Astrocyte (in vitro differentiated cells and primary cell): ENCODE results near the gene BMF. TPM values are rescaled to one million over a fixed set of nuclear protein-coding genes. Genes with fewer than 3 reads are reported as not detected.

ENCODE experiments used
- DNase-seq: peaks from one replicate; pipeline ENCODE4 v3.0.0-alpha.2; 2010; ENCODE audit warnings: low read depth
- FAIRE-seq: peaks from 2 replicates; lab custom pipeline; 2011; peaks lifted over from hg19 to GRCh38; lab: Jason Lieb, UNC
- H2AFZ ChIP-seq: 2 replicates; pipeline ENCODE4 v1.6.0; 2012; ENCODE audit warnings: low read depth, low read length, inconsistent platforms
- H3K27ac ChIP-seq: 2 replicates; pipeline ENCODE4 v1.5.1; 2011; ENCODE audit warnings: low read depth, low read length, inconsistent platforms
- H3K27me3 ChIP-seq: 2 replicates; pipeline ENCODE4 v1.6.0; 2011; ENCODE audit warnings: low read length, inconsistent platforms; ENCODE audit not compliant: insufficient read depth
- H3K36me3 ChIP-seq: 2 replicates; pipeline ENCODE4 v1.5.1; 2011; ENCODE audit warnings: low read length, inconsistent platforms; ENCODE audit not compliant: insufficient read depth
- H3K4me1 ChIP-seq: 2 replicates; pipeline ENCODE4 v1.5.1; 2011; ENCODE audit warnings: low read length, inconsistent platforms; ENCODE audit not compliant: insufficient read depth
- H3K4me2 ChIP-seq: 2 replicates; pipeline ENCODE4 v1.6.0; 2012; ENCODE audit warnings: low read length, inconsistent platforms
- H3K4me3 ChIP-seq: 2 replicates; pipeline ENCODE4 v1.5.1; 2011; ENCODE audit warnings: low read depth, mild to moderate bottlenecking, low read length, inconsistent platforms; ENCODE audit not compliant: insufficient read depth
- H3K79me2 ChIP-seq: 2 replicates; pipeline ENCODE4 v1.6.0; 2012; ENCODE audit warnings: mild to moderate bottlenecking, low read length, inconsistent platforms; ENCODE audit not compliant: insufficient read depth
- H3K9ac ChIP-seq: 2 replicates; pipeline ENCODE4 v1.6.0; 2012; ENCODE audit warnings: mild to moderate bottlenecking, low read length, inconsistent platforms
- H3K9me3 ChIP-seq: 2 replicates; pipeline ENCODE4 v1.5.1; 2012; ENCODE audit warnings: low read depth, mild to moderate bottlenecking, low read length, inconsistent platforms; ENCODE audit not compliant: insufficient read depth
- H4K20me1 ChIP-seq: 2 replicates; pipeline ENCODE4 v1.6.0; 2012; ENCODE audit warnings: low read length, inconsistent platforms; ENCODE audit not compliant: insufficient read depth
- H3K27ac Mint-ChIP-seq: one replicate; pipeline ENCODE4 v1.8.0; 2021; ENCODE audit warnings: mild to moderate bottlenecking, mixed read lengths; ENCODE audit not compliant: unreplicated experiment
- H3K27me3 Mint-ChIP-seq: one replicate; pipeline ENCODE4 v1.8.0; 2021; ENCODE audit warnings: low read depth, mixed read lengths; ENCODE audit not compliant: unreplicated experiment
- H3K36me3 Mint-ChIP-seq: one replicate; pipeline ENCODE4 v1.8.0; 2021; ENCODE audit warnings: low read depth, mixed read lengths; ENCODE audit not compliant: unreplicated experiment
- H3K4me1 Mint-ChIP-seq: one replicate; pipeline ENCODE4 v1.8.0; 2021; ENCODE audit warnings: low read depth, mixed read lengths; ENCODE audit not compliant: unreplicated experiment
- H3K4me3 Mint-ChIP-seq: one replicate; pipeline ENCODE4 v1.8.0; 2021; ENCODE audit warnings: mild to moderate bottlenecking, moderate library complexity, mixed read lengths; ENCODE audit not compliant: unreplicated experiment
- H3K9me3 Mint-ChIP-seq: one replicate; pipeline ENCODE4 v1.8.0; 2021; ENCODE audit warnings: mild to moderate bottlenecking, mixed read lengths; ENCODE audit not compliant: unreplicated experiment
- EZH2 ChIP-seq: IDR thresholded peaks from 2 replicates; pipeline ENCODE4 v1.6.1; 2012; ENCODE audit warnings: mild to moderate bottlenecking, low read length, inconsistent platforms; ENCODE audit not compliant: insufficient read depth
- total RNA-seq: library from RNA; stranded (reverse); gene quantifications from 2 replicates; pipeline ENCODE4 v1.2.1, GENCODE V29; 2021
- TF ChIP-seq, protein P1 (sequence below): IDR thresholded peaks from 2 replicates; pipeline ENCODE4 v1.5.1; 2011; ENCODE audit warnings: low read depth, mild to moderate bottlenecking, inconsistent platforms, low read length, moderate library complexity; ENCODE audit not compliant: insufficient read depth

Gene BMF
- total RNA-seq, 1 donor from 2014 or later: 31.8 TPM

- no peaks in the 10 kb centered on the region for H3K27me3 ChIP-seq
- H3K9ac ChIP-seq: no peak overlapping the region
- Mint-ChIP-seq H3K27ac (no peak overlapping the region), H3K4me1 (peaks cover 44% of the 10 kb centered on the region), H3K36me3 (no peaks in the 10 kb centered on the region), H3K4me3 (no peak overlapping the region), H3K27me3 (no peaks in the 10 kb centered on the region), H3K9me3 (no peaks in the 10 kb centered on the region)
- no peaks in the 10 kb centered on the region for H3K36me3 ChIP-seq
- no peak overlapping the region for H3K4me3 ChIP-seq
- H3K27ac ChIP-seq: no peak overlapping the region
- H3K79me2 ChIP-seq: no peaks in the 10 kb centered on the region
- no peak for DNase-seq
- H3K4me2 ChIP-seq: no peak overlapping the region
- H4K20me1 ChIP-seq: no peaks in the 10 kb centered on the region
- no peak overlapping the region for H2AFZ ChIP-seq
- FAIRE-seq: no peak
- peaks cover 26% of the 10 kb centered on the region for H3K4me1 ChIP-seq
- TF ChIP-seq, protein P1, sequence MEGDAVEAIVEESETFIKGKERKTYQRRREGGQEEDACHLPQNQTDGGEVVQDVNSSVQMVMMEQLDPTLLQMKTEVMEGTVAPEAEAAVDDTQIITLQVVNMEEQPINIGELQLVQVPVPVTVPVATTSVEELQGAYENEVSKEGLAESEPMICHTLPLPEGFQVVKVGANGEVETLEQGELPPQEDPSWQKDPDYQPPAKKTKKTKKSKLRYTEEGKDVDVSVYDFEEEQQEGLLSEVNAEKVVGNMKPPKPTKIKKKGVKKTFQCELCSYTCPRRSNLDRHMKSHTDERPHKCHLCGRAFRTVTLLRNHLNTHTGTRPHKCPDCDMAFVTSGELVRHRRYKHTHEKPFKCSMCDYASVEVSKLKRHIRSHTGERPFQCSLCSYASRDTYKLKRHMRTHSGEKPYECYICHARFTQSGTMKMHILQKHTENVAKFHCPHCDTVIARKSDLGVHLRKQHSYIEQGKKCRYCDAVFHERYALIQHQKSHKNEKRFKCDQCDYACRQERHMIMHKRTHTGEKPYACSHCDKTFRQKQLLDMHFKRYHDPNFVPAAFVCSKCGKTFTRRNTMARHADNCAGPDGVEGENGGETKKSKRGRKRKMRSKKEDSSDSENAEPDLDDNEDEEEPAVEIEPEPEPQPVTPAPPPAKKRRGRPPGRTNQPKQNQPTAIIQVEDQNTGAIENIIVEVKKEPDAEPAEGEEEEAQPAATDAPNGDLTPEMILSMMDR: no peak
- TF ChIP-seq EZH2: no peak
- no peaks in the 10 kb centered on the region for H3K9me3 ChIP-seq
Observed at GRCh38 chr15:40080847-40081246, 27.8 kb downstream of the BMF start.

DNA sequence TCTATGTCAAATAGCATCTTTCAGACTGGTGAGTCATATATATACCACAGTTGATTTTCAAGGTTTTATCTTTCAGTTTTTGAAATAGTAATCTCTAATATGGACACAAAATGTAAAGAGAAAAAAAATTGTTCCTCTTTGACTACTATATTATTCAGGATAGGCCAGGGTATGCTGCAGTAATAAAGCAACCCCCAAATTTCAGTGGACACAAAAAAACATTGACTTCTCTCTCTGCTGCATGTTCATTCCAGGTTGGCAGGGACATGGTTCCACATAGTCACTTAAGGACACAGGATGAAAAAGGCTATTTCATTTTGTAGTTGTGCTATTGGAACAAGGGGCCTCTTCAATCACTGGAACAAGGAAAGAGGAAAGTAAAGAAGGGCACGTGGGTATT, 28.6 kb downstream of the BMF start:
- Histone ChIP-seq H2AFZ (no peak overlapping the region), H3K79me2 (no peaks in the 10 kb centered on the region), H3K36me3 (no peaks in the 10 kb centered on the region), H3K4me1 (peaks cover 32% of the 10 kb centered on the region), H3K4me2 (no peak overlapping the region), H3K4me3 (no peak overlapping the region), H3K9ac (no peak overlapping the region), H3K27ac (no peak overlapping the region), H3K9me3 (no peaks in the 10 kb centered on the region), H3K27me3 (no peaks in the 10 kb centered on the region), H4K20me1 (no peaks in the 10 kb centered on the region)
- Mint-ChIP-seq H3K27me3 (no peaks in the 10 kb centered on the region), H3K9me3 (no peaks in the 10 kb centered on the region), H3K36me3 (no peaks in the 10 kb centered on the region), H3K4me3 (no peak overlapping the region), H3K27ac (no peak overlapping the region), H3K4me1 (peaks cover 47% of the 10 kb centered on the region)
- DNase-seq: no peak
- no peak for TF ChIP-seq EZH2
- TF ChIP-seq, protein P1: no peak
- FAIRE-seq: no peak

GRCh38 chr15:40079456-40079855, 29.2 kb downstream of the BMF start:
- Histone ChIP-seq H3K4me3 (no peak overlapping the region), H3K4me2 (no peak overlapping the region), H3K27me3 (no peaks in the 10 kb centered on the region), H3K9ac (no peak overlapping the region), H2AFZ (no peak overlapping the region), H3K9me3 (no peaks in the 10 kb centered on the region), H3K36me3 (no peaks in the 10 kb centered on the region), H3K27ac (no peak overlapping the region), H3K79me2 (no peaks in the 10 kb centered on the region), H4K20me1 (no peaks in the 10 kb centered on the region), H3K4me1 (peaks cover 26% of the 10 kb centered on the region)
- Mint-ChIP-seq H3K9me3 (no peaks in the 10 kb centered on the region), H3K36me3 (no peaks in the 10 kb centered on the region), H3K27me3 (no peaks in the 10 kb centered on the region), H3K4me3 (no peak overlapping the region), H3K4me1 (peaks cover 42% of the 10 kb centered on the region), H3K27ac (no peak overlapping the region)
- no peak for TF ChIP-seq EZH2
- TF ChIP-seq, protein P1: no peak
- DNase-seq (no peak), FAIRE-seq (no peak)
